Upper lobe of right lung (tissue), 1 donor: ENCODE results near the gene MUSTN1. TPM values are rescaled to one million over a fixed set of nuclear protein-coding genes. Genes with fewer than 3 reads are reported as not detected.

Experiments
- ATAC-seq: fragments of 200-7000 bp; cut with Tn5 transposase; one replicate; pipeline ENCODE4 v1.9.1; 2020; ENCODE audit warnings: mild to moderate bottlenecking, moderate library complexity
- DNase-seq: peaks from one replicate; pipeline ENCODE4 v3.0.0-alpha.2; 2020
- H3K27ac ChIP-seq: fragments of 200-600 bp; one replicate; pipeline ENCODE4 v1.8.0; 2022
- H3K27me3 ChIP-seq: fragments of 200-600 bp; one replicate; pipeline ENCODE4 v1.8.0; 2022; ENCODE audit warnings: mild to moderate bottlenecking
- H3K36me3 ChIP-seq: fragments of 200-600 bp; one replicate; pipeline ENCODE4 v1.8.0; 2022
- H3K4me1 ChIP-seq: fragments of 200-600 bp; one replicate; pipeline ENCODE4 v1.8.0; 2022
- H3K4me3 ChIP-seq: fragments of 200-600 bp; one replicate; pipeline ENCODE4 v1.8.0; 2022; ENCODE audit warnings: mild to moderate bottlenecking
- H3K9me3 ChIP-seq: fragments of 200-600 bp; one replicate; pipeline ENCODE4 v1.8.0; 2022
- CTCF ChIP-seq: fragments of 200-600 bp; IDR thresholded peaks from one replicate; pipeline ENCODE4 v1.8.0; 2022; ENCODE audit warnings: antibody characterized with exemption
- intact Hi-C: fragments of 100-400 bp; cut with DNase I; formaldehyde crosslinking; loops from one replicate; pipeline ENCODE4 v1.11.0; 2022
- total RNA-seq: library from RNA; stranded (reverse); fragmentation: NEBNext Ultra II Directional; extraction: Animal tissue kit (Norgen Biotek cat#: 25700); gene quantifications from one replicate; pipeline ENCODE4 v1.2.1, GENCODE V29; 2021
- donor health status: DM: no; HTN: yes; CAD: no; lungs with severe emphysema.

The MUSTN1 gene
- total RNA-seq, 1 donor from 2014 or later = 5.4 TPM

- intact Hi-C loops = no loop called here
- DNase-seq (no peak), ATAC-seq (no peak)
- Histone ChIP-seq H3K4me3 (no peak overlapping the region), H3K36me3 (no peaks in the 10 kb centered on the region), H3K4me1 (no peaks in the 10 kb centered on the region), H3K27me3 (peaks cover under 1% of the 10 kb centered on the region), H3K27ac (no peak overlapping the region), H3K9me3 (no peaks in the 10 kb centered on the region)
- no peak for TF ChIP-seq CTCF
These were observed 46.9 kb downstream of the MUSTN1 start for GRCh38 chr3:52787672-52788625.

DNA sequence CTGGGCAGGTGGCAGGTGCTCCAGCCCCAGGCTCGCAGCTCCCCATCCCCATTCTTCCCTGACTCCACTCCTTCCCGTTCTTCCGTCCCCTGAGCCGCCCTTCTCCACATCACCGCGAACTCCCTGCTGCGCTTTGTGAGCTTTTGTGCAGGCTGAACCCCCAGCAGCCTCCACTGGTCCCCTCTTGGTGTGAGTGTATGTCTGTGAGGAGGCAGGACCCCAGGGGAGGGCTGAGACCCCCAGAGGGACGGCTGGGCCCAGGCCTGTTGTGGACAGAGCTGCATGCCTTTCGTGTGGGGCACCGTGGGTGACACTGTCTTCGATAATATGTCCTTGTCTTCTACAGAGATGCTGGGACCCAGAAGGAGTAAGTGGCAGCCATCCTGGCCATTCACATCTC is 47.6 kb downstream of the MUSTN1 start:
- Histone ChIP-seq H3K36me3 (no peaks in the 10 kb centered on the region), H3K4me1 (no peaks in the 10 kb centered on the region), H3K9me3 (no peaks in the 10 kb centered on the region), H3K27me3 (peaks cover 5% of the 10 kb centered on the region), H3K27ac (no peak overlapping the region), H3K4me3 (no peak overlapping the region)
- no peak for ATAC-seq
- intact Hi-C loops = no loop called here
- no peak for TF ChIP-seq CTCF
- no peak for DNase-seq

GRCh38 chr3:52786330-52787215 is 48.2 kb downstream of the MUSTN1 start:
- H3K4me1 ChIP-seq = no peaks in the 10 kb centered on the region
- no peaks in the 10 kb centered on the region for H3K36me3 ChIP-seq
- no peak overlapping the region for H3K27ac ChIP-seq
- DNase-seq (peak; percentile 46), ATAC-seq (no peak)
- no peak overlapping the region for H3K4me3 ChIP-seq
- H3K27me3 ChIP-seq = peaks cover 5% of the 10 kb centered on the region
- no peaks in the 10 kb centered on the region for H3K9me3 ChIP-seq
- TF ChIP-seq CTCF = no peak
- intact Hi-C loops = no loop called here

DNA sequence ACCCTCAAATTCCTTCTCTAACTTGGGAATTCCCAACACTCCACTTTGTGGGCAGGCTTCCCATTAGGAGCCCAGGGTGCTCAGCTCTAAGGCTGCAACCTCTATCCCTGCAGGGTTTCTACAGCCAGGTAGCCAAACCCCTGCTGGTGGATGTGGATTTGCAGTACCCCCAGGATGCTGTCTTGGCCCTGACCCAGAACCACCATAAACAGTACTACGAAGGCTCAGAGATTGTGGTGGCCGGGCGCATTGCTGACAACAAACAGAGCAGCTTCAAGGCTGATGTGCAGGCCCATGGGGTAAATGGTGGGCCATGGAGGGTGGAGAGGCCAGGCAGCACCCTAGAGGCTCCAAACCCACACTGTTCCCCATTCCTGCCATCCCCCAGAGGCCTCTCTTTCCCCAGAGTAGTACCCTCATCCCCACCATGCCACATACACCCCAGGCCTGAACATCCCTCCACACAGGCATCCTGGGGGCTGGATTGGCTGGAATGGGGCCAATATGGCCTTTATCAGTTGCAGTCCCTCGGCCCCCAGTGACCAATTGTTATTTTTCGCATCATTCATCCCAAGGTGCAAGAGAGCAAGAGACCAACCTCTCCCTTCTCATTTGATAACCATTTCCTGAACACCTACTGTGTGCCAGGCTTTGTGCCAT is 49.8 kb downstream of the MUSTN1 start:
- no peak for TF ChIP-seq CTCF
- peaks cover 5% of the 10 kb centered on the region for H3K27me3 ChIP-seq
- no peaks in the 10 kb centered on the region for H3K36me3 ChIP-seq
- DNase-seq (peak; percentile 49), ATAC-seq (no peak)
- intact Hi-C loops = no loop called here
- no peaks in the 10 kb centered on the region for H3K9me3 ChIP-seq
- no peaks in the 10 kb centered on the region for H3K4me1 ChIP-seq
- no peak overlapping the region for H3K4me3 ChIP-seq
- no peak overlapping the region for H3K27ac ChIP-seq

GRCh38 chr3:52784021-52784621 is 50.7 kb downstream of the MUSTN1 start:
- Histone ChIP-seq H3K4me3 (no peak overlapping the region), H3K27ac (no peak overlapping the region), H3K4me1 (no peaks in the 10 kb centered on the region), H3K9me3 (no peaks in the 10 kb centered on the region), H3K27me3 (peaks cover 5% of the 10 kb centered on the region), H3K36me3 (no peaks in the 10 kb centered on the region)
- no peak for ATAC-seq
- intact Hi-C loops = no loop called here
- TF ChIP-seq CTCF = no peak
- DNase-seq = peak; percentile 51
